Caki2 (cell line): ENCODE results near the gene RASGRF2. TPM values are rescaled to one million over a fixed set of nuclear protein-coding genes. Genes with fewer than 3 reads are reported as not detected.
A peak's percentile ranks its signal among the peaks of the same experiment; 100 is the strongest.
"Not testable (repeated sequence)": the region's sequence is repeated elsewhere in the genome, so short reads cannot be mapped to it uniquely, and the experiment has no call there.

Experiments
- DNase-seq: peaks from one replicate; pipeline ENCODE4 v3.0.0-alpha.2; 2015; ENCODE audit warnings: low read depth
- in situ Hi-C: cut with HindIII; loops from 2 replicates; pipeline ENCODE4 v1.10.0; 2016; ENCODE audit warnings: low sequenced_read_pairs, low pct_unique_long_range_greater_than_20kb, mixed read lengths
- total RNA-seq: library from RNA; depleted of rRNA; stranded (reverse); fragments of >200 nt; shearing (Covaris generic); gene quantifications from 2 replicates; pipeline ENCODE4 v1.2.3, GENCODE V29; 2014; ENCODE audit warnings: low replicate concordance

Gene RASGRF2
- total RNA-seq, 1 experiment from 2014 or later, result 1.3 TPM

GRCh38 chr5:81030236-81031034, 70.3 kb downstream of the RASGRF2 start:
- in situ Hi-C loops, result not testable (repeated sequence)

DNA sequence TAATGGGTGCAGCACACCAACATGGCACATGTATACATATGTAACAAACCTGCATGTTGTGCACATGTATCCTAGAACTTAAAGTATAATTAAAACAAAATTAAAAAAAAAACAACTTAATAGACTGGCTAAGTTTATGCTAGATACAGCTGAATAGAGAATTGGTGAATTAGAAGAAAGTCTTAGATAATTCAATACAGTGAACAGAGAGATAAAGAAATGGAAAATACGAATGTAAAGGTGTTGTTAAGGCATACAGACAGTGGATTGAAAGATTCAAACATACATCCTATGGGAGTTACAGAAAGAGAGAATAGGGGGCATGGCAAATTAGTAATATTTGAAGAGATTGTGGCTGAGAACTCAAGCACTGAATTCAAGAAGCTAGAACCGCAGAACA, 75.4 kb downstream of the RASGRF2 start:
- in situ Hi-C loops, result no loop called here
- no peak for DNase-seq

More at GRCh38 chr5:81030236-81031034, 70.3 kb downstream of the RASGRF2 start:
- not testable (repeated sequence) for DNase-seq

DNA sequence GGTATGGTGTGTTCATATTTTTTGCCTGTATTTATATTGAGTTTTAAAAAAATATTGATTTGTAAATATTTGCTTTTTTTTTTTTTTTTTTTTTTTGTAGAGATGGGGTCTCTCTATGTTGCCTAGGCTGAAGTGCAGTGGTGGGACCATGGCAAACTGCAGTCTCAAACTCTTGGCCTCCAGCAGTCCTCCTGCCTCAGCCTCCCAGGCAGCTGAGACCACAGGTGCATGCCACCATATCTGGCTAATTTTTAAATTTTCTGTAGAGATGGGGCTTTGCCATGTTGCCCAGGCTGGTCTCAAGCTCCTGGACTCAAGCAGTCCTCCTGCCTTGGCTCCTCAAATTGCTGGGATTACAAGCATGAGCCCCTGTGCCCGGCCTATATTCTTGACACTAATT, 78.3 kb downstream of the RASGRF2 start:
- in situ Hi-C loops, result no loop called here
- DNase-seq, result no peak

GRCh38 chr5:81044868-81045267, 84.7 kb downstream of the RASGRF2 start:
- in situ Hi-C loops, result no loop called here
- DNase-seq, result peak; percentile 6

DNA sequence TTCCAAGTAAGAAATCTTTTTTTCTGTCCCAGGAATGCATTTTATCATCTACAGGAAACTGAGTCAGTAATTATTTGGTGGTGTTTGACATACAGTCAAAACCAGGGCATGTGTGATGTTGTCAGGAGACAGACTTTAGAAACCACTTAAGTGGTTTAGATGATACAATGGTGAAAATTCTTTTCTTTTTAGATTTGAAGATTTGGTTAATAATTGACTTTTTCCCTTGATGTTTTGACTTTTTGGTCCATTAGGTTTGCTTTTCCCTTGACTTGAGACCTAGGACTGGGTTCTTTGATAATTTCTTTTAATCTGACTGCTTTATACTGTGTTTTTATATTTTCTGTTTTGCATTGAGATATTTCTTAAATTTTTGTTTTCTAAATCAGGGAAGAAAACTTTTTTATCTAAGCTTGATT, 85.2 kb downstream of the RASGRF2 start:
- in situ Hi-C loops, result no loop called here
- peak; percentile 34 for DNase-seq

- no peak for DNase-seq
These were observed 85.9 kb downstream of the RASGRF2 start for GRCh38 chr5:81046041-81046440.

DNA sequence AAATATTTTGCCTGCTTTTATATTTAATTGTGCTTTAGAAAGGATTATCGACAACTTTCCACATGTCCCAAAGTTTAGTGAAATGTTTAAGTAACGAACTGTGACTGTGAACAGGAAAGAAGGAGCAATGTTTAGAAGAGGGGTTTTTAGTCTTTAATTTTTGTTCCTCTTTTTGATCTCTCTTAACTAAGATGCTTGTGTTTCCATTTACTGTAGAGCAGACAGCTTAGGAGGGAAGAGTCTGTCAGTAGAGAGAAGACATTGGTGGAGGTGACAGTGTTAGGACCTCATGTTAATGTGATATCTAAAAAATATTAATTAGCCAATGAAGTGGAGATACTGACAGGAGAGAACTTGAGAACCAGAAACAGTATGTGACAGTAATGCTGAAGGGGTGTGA, 92.2 kb downstream of the RASGRF2 start:
- DNase-seq, result no peak
- in situ Hi-C loops, result no loop called here

More at GRCh38 chr5:81046041-81046440, 85.9 kb downstream of the RASGRF2 start:
- in situ Hi-C loops, result no loop called here

DNA sequence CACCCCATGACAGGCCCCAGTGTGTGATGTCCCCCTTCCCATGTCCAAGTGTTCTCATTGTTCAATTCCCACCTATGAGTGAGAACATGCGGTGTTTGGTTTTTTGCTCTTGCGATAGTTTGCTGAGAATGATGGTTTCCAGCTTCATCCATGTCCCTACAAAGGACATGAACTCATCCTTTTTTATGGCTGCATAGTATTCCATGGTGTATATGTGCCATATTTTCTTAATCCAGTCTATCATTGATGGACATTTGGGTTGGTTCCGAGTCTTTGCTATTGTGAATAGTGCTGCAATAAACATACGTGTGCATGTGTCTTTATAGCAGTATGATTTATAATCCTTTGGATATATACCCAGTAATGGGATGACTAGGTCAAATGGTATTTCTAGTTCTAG, 93.1 kb downstream of the RASGRF2 start:
- DNase-seq, in situ Hi-C loops: not testable (repeated sequence)

DNA sequence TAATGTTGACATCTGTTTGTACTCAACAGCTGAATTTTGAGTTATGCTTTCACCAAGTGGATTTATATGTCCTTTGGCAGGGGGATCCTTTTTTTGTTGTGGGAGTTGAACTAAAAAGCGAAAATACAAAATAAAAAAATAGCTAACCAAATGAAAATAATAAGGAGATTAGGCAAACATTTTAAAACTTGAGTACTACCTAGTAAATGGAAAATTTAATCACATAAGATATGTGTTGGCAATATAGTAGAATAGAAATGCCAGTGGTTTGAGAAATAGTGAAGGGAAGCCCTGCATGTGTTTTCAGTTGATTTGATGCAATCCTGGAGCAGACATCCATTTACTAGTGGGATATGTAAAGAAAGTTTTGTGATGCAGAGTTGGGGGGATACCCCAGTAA, 98.0 kb downstream of the RASGRF2 start:
- in situ Hi-C loops, result no loop called here
- DNase-seq, result no peak

GRCh38 chr5:81065492-81065891, 105.3 kb downstream of the RASGRF2 start:
- in situ Hi-C loops, result no loop called here
- no peak for DNase-seq

- DNase-seq, result no peak
- in situ Hi-C loops, result no loop called here
These were observed 105.9 kb downstream of the RASGRF2 start for GRCh38 chr5:81066102-81066501.

DNA sequence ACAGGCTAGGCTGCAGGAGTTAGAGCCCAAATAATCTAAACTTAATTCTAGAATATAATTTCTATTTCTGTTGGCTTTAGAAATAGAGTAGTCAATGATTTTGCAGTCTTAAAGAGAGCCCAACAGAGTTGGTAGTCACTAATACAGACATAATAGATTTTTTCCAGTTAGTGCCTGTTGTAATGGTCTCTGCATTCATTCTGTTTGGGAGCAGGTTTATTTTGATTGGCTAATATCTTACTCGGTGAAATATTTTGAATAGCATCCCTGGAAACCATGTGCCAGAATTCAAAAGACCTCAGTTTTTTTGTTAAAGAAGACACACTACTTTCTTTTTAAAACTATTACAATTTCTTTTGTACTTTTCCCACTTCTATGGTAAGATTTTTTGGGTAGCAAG, 107.2 kb downstream of the RASGRF2 start:
- DNase-seq, result no peak
- in situ Hi-C loops, result no loop called here

- DNase-seq, result no peak
- in situ Hi-C loops, result no loop called here
These were observed 107.9 kb downstream of the RASGRF2 start for GRCh38 chr5:81068063-81068462.

DNA sequence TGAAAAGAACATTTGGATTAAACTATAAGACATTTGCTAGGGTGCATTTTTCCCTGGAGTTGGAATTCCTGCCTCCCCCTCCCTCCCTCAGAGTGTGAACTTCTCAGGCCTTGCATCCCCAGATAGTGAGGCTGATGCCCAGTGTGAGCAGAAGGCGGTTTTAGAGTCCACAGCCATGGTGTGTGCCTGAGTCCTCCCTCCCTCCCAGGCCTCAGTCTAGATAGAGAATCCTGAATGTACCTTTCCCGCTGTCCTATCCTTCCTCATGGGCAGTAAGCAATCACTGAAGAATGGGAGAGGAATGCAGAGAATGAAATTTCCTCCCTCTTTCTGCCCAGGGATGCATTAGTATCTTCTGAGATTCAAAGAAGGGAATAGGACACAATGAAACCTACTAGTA, 108.5 kb downstream of the RASGRF2 start:
- in situ Hi-C loops, result no loop called here

DNA sequence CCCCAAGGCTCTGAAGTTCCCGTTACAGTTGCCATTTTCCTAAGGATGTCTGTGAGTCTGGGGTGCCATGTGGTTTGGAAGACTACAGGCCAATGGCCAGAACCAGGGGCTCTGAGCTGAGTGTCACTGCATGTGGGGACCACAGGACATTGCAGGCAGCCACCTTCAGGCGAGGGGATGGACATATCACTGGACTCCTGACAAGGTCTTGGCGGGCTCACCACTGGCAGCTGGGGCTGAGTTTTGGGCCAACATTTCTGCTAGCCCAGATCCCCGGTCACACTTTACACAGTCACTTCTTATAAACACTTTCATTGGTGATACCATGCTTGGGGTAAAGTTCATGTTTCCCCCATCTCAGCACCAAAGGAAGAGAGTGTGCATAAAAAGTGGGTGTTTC, 109.8 kb downstream of the RASGRF2 start:
- in situ Hi-C loops, result no loop called here
- no peak for DNase-seq

More for the DNA sequence above, 108.5 kb downstream of the RASGRF2 start:
- no peak for DNase-seq

DNA sequence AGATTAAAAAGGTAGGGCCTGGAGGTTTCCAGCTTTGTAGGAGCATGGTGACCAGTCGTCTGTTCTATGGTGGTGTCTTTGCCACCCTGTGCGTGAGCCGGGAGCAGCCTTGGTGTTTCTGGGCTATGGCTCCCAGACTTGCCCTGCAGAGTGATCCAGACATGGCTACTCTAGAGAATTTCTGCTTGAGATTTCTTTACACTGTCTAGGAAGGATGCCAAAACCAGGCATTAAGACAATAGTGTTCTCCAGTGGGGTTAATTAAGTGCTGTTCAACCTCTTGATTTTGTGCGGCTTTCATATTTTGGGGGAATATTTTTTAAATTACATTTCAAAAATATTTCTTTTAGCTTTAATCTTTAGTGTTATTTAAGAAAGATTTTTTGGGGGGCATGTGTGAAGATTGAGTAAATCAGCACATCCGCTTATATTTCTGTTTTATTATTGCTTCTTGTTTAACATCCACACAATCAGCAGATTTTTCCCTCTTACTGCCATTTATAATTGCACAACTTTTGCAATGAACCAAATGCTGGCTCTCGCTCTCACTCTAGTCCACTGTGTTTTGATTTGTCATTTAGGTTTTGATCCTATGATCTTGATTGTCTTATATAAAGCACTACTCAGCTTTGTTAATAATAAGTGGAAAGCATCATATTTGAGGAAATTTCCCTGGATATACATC, 110.5 kb downstream of the RASGRF2 start:
- DNase-seq, result no peak
- in situ Hi-C loops, result no loop called here

GRCh38 chr5:81075041-81075440, 114.9 kb downstream of the RASGRF2 start:
- no peak for DNase-seq
- in situ Hi-C loops, result no loop called here

DNA sequence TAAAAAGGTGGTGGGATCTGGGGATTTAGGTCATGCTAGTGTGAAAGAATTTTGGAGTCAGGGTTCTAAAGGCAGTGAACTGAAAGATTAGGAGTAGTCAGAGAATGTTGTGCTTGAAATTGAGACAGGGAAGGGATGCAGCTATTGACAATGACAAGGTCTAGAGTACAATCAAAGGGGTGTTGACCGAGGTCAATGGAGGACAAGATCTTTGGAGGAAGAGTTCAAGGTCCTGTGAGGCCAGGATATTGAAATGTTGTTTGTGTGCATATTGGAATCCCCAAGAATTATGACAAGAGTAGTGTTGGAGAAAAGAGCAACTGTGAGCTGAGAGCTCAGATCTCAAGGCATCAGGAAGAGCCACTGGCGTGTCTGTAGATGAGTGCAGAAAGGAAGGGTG, 116.9 kb downstream of the RASGRF2 start:
- DNase-seq, result no peak
- in situ Hi-C loops, result no loop called here

- in situ Hi-C loops, result no loop called here
These were observed 118.8 kb downstream of the RASGRF2 start for GRCh38 chr5:81078930-81079329.

More at GRCh38 chr5:81078930-81079329, 118.8 kb downstream of the RASGRF2 start:
- DNase-seq, result no peak
